ENCODE measurements around the gene DPP6. TPM values are rescaled to one million over a fixed set of nuclear protein-coding genes. Genes with fewer than 3 reads are reported as not detected.

The DPP6 gene
- total and polyA plus RNA-seq, 2 experiments from 2014 or later = not detected

DNA sequence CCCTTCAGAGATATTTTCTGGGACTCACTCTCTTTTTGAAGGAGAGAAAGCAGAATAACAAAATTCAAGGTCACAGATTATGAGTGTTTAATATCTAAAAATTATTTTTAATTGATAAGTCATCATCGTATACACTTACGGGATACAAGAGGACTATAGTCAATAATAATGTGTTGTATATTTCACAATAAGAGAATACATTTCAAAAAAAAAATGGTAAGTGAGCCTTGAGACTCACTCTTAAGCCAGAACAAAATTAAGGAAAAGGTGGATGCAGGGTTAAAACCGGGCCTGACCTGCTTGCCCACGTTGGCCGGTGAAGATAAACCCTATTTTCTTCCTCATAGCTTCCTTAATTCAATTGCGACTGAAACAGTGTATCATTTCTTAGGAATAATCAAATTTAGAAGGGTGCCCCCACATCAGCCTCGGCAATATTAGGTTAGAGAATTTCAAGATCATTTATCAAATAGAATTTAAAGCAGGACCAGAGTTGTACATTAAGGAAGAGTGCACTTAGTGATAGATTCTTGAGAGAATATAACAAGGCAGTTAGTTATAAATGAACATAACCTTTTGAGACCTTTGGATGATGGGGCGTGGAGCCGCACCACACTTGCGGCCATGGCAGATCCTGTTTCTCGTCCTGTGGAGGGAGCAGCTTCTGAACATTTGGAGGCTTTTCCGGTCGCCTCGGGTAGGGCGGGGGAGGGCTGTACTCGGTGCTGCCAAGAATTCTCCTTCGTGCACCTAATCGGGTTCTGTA lies 628.9 kb downstream of the DPP6 start (continued):
- TF ChIP-seq, protein P1, sequence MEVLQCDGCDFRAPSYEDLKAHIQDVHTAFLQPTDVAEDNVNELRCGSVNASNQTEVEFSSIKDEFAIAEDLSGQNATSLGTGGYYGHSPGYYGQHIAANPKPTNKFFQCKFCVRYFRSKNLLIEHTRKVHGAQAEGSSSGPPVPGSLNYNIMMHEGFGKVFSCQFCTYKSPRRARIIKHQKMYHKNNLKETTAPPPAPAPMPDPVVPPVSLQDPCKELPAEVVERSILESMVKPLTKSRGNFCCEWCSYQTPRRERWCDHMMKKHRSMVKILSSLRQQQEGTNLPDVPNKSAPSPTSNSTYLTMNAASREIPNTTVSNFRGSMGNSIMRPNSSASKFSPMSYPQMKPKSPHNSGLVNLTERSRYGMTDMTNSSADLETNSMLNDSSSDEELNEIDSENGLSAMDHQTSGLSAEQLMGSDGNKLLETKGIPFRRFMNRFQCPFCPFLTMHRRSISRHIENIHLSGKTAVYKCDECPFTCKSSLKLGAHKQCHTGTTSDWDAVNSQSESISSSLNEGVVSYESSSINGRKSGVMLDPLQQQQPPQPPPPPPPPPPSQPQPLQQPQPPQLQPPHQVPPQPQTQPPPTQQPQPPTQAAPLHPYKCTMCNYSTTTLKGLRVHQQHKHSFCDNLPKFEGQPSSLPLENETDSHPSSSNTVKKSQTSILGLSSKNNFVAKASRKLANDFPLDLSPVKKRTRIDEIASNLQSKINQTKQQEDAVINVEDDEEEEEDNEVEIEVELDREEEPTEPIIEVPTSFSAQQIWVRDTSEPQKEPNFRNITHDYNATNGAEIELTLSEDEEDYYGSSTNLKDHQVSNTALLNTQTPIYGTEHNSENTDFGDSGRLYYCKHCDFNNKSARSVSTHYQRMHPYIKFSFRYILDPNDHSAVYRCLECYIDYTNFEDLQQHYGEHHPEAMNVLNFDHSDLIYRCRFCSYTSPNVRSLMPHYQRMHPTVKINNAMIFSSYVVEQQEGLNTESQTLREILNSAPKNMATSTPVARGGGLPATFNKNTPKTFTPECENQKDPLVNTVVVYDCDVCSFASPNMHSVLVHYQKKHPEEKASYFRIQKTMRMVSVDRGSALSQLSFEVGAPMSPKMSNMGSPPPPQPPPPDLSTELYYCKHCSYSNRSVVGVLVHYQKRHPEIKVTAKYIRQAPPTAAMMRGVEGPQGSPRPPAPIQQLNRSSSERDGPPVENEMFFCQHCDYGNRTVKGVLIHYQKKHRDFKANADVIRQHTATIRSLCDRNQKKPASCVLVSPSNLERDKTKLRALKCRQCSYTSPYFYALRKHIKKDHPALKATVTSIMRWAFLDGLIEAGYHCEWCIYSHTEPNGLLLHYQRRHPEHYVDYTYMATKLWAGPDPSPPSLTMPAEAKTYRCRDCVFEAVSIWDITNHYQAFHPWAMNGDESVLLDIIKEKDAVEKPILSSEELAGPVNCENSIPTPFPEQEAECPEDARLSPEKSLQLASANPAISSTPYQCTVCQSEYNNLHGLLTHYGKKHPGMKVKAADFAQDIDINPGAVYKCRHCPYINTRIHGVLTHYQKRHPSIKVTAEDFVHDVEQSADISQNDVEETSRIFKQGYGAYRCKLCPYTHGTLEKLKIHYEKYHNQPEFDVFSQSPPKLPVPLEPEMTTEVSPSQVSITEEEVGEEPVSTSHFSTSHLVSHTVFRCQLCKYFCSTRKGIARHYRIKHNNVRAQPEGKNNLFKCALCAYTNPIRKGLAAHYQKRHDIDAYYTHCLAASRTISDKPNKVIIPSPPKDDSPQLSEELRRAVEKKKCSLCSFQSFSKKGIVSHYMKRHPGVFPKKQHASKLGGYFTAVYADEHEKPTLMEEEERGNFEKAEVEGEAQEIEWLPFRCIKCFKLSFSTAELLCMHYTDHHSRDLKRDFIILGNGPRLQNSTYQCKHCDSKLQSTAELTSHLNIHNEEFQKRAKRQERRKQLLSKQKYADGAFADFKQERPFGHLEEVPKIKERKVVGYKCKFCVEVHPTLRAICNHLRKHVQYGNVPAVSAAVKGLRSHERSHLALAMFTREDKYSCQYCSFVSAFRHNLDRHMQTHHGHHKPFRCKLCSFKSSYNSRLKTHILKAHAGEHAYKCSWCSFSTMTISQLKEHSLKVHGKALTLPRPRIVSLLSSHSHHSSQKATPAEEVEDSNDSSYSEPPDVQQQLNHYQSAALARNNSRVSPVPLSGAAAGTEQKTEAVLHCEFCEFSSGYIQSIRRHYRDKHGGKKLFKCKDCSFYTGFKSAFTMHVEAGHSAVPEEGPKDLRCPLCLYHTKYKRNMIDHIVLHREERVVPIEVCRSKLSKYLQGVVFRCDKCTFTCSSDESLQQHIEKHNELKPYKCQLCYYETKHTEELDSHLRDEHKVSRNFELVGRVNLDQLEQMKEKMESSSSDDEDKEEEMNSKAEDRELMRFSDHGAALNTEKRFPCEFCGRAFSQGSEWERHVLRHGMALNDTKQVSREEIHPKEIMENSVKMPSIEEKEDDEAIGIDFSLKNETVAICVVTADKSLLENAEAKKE (CRISPR knock-in tag; IDR thresholded peaks at IDR 0.05) = no peak
- TF ChIP-seq CREB1 (CRISPR knock-in tag; IDR thresholded peaks at IDR 0.05; ENCODE audit: low read depth) (no peak), ZNF331 (CRISPR knock-in tag; IDR thresholded peaks at IDR 0.05; ENCODE audit: low read depth) (no peak)

DNA sequence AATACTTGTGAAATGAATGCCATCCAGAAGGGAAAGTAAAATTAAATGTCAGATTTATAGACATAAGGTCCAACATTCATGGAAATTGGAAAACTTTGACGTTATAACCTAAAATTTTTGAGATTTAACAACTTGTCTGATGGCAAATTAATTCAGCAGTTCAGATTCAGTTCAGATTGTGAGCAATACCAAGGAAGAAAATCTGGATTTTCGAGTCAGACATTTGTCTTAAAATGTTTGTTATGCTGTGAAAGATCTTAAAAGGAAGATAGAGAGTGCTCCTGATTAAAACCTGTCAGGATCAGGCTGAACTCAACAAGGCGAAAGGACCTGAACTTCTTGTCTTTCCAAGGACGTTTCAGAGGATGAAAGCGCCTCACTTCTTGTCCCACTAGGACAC lies 629.8 kb downstream of the DPP6 start:
- Mint-ChIP-seq H3K36me3 (ENCODE audit: low read depth) (no peaks in the 10 kb centered on the region), H3K27ac (no peak overlapping the region)

More for the DNA sequence above, 629.8 kb downstream of the DPP6 start:
- H3K79me2 ChIP-seq (replicated peaks; ENCODE audit: insufficient read depth) = no peaks in the 10 kb centered on the region
- no peak overlapping the region for H2AFZ ChIP-seq
- H3K4me1 ChIP-seq (ENCODE audit: insufficient read depth) = no peaks in the 10 kb centered on the region
- Mint-ChIP-seq H3K9me3 (no peaks in the 10 kb centered on the region; the same call in 1 of the 3 replicates), H3K4me3 (no peak overlapping the region), H3K27me3 (ENCODE audit: insufficient read depth, low read depth, poor library complexity) (peaks cover 5% of the 10 kb centered on the region), H3K4me1 (peaks cover 13% of the 10 kb centered on the region)
- TF ChIP-seq ZNF331 (CRISPR knock-in tag; IDR thresholded peaks at IDR 0.05; ENCODE audit: low read depth) = no peak
- TF ChIP-seq POLR2AphosphoS5 (IDR thresholded peaks at IDR 0.05; ENCODE audit: low read depth) = no peak
- no peak for TF ChIP-seq JUNB (IDR thresholded peaks at IDR 0.05; ENCODE audit: unreplicated experiment)
- no peak for TF ChIP-seq EZH2 (IDR thresholded peaks at IDR 0.05; ENCODE audit: low read depth, unreplicated experiment)
- TF ChIP-seq EZH2phosphoT487 (IDR thresholded peaks at IDR 0.05; ENCODE audit: unreplicated experiment) = no peak
- TF ChIP-seq, protein P2, sequence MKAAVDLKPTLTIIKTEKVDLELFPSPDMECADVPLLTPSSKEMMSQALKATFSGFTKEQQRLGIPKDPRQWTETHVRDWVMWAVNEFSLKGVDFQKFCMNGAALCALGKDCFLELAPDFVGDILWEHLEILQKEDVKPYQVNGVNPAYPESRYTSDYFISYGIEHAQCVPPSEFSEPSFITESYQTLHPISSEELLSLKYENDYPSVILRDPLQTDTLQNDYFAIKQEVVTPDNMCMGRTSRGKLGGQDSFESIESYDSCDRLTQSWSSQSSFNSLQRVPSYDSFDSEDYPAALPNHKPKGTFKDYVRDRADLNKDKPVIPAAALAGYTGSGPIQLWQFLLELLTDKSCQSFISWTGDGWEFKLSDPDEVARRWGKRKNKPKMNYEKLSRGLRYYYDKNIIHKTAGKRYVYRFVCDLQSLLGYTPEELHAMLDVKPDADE (IDR thresholded peaks at IDR 0.05) = no peak
- TF ChIP-seq, protein P3, sequence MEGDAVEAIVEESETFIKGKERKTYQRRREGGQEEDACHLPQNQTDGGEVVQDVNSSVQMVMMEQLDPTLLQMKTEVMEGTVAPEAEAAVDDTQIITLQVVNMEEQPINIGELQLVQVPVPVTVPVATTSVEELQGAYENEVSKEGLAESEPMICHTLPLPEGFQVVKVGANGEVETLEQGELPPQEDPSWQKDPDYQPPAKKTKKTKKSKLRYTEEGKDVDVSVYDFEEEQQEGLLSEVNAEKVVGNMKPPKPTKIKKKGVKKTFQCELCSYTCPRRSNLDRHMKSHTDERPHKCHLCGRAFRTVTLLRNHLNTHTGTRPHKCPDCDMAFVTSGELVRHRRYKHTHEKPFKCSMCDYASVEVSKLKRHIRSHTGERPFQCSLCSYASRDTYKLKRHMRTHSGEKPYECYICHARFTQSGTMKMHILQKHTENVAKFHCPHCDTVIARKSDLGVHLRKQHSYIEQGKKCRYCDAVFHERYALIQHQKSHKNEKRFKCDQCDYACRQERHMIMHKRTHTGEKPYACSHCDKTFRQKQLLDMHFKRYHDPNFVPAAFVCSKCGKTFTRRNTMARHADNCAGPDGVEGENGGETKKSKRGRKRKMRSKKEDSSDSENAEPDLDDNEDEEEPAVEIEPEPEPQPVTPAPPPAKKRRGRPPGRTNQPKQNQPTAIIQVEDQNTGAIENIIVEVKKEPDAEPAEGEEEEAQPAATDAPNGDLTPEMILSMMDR (conservative IDR thresholded peaks at IDR 0.05; ENCODE audit: low read depth in 2 of 2) = no peak
- no peak overlapping the region for H3K4me3 ChIP-seq
- H3K27ac ChIP-seq (ENCODE audit: low read depth) = no peak overlapping the region
- no peaks in the 10 kb centered on the region for H4K20me1 ChIP-seq (replicated peaks; ENCODE audit: insufficient read depth)
- no peak overlapping the region for H3K4me2 ChIP-seq
- DNase-seq (ENCODE audit: low spot score) (no peak), ATAC-seq (no peak)
- peaks cover 8% of the 10 kb centered on the region; the same call in 1 of the 2 replicates for H3K36me3 ChIP-seq (ENCODE audit: insufficient read depth)
- H3K27me3 ChIP-seq (ENCODE audit: insufficient read depth) = no peaks in the 10 kb centered on the region
- H3K9me2 ChIP-seq (ENCODE audit: insufficient read depth) = no peaks in the 10 kb centered on the region
- no peaks in the 10 kb centered on the region for H3F3A ChIP-seq (replicated peaks; ENCODE audit: low read depth)
